Natural killer cell (primary cell): Measurements from ENCODE around the gene CD200. TPM values are rescaled to one million over a fixed set of nuclear protein-coding genes. Genes with fewer than 3 reads are reported as not detected.

ENCODE experiments used
- ATAC-seq, 3 donors: fragments of 150-1000 bp in 2 of 3; fragments of 200-7000 bp in 1 of 3; cut with Tn5 transposase; 1 replicate in 1 of 3; 2 replicates in 2 of 3; pipeline ENCODE4 v1.10.0; 2021; ENCODE audit warnings: mild to moderate bottlenecking in 2 of 3, moderate library complexity in 2 of 3
- DNase-seq, 2 donors: peaks; one replicate each; pipeline versions ENCODE4 v3.0.0 to v3.0.0-alpha.2; 2013 to 2021; ENCODE audit warnings: mixed read lengths in 1 of 2
- H3K27ac ChIP-seq: one replicate; pipeline ENCODE4 v1.5.1; 2013; ENCODE audit warnings: mild to moderate bottlenecking, low read length
- H3K27me3 ChIP-seq: one replicate; pipeline ENCODE4 v1.6.1; 2013; ENCODE audit warnings: low read length; ENCODE audit not compliant: control insufficient read depth, insufficient read depth
- H3K36me3 ChIP-seq: one replicate; pipeline ENCODE4 v1.6.1; 2013; ENCODE audit warnings: low read length; ENCODE audit not compliant: control insufficient read depth, insufficient read depth
- H3K4me1 ChIP-seq: one replicate; pipeline ENCODE4 v1.6.1; 2013; ENCODE audit warnings: low read length; ENCODE audit not compliant: control insufficient read depth, insufficient read depth
- H3K4me3 ChIP-seq: one replicate; pipeline ENCODE4 v1.5.1; 2013; ENCODE audit warnings: low read length
- H3K9me3 ChIP-seq: one replicate; pipeline ENCODE4 v1.6.1; 2013; ENCODE audit warnings: low read length; ENCODE audit not compliant: control insufficient read depth, insufficient read depth
- H3K27ac Mint-ChIP-seq, 2 donors: one replicate each; pipeline ENCODE4 v1.8.0; 2022; ENCODE audit warnings: mild to moderate bottlenecking in 2 of 2, mixed read lengths in 2 of 2, moderate library complexity in 1 of 2
- H3K27me3 Mint-ChIP-seq, 2 donors: one replicate each; pipeline ENCODE4 v1.8.0; 2022; ENCODE audit warnings: low read depth in 2 of 2, mixed read lengths in 2 of 2
- H3K36me3 Mint-ChIP-seq: one replicate; pipeline ENCODE4 v1.8.0; 2022; ENCODE audit warnings: mixed read lengths
- H3K4me1 Mint-ChIP-seq, 2 donors: one replicate each; pipeline ENCODE4 v1.8.0; 2022; ENCODE audit warnings: mixed read lengths in 2 of 2
- H3K4me3 Mint-ChIP-seq: one replicate; pipeline ENCODE4 v1.8.0; 2022; ENCODE audit warnings: mild to moderate bottlenecking, moderate library complexity, mixed read lengths
- H3K9me3 Mint-ChIP-seq, 2 donors: one replicate each; pipeline ENCODE4 v1.8.0; 2022; ENCODE audit warnings: mixed read lengths in 2 of 2
- CTCF ChIP-seq: fragments of 200-600 bp; IDR thresholded peaks from one replicate; pipeline ENCODE4 v1.8.0; 2022; ENCODE audit warnings: antibody characterized with exemption
- WGBS: methylation state at CpG from one replicate; pipeline ENCODE4 v1.1.7; 2013; ENCODE audit warnings: missing lambda C conversion rate; ENCODE audit not compliant: insufficient coverage; 5-methylcytosine and 5-hydroxymethylcytosine counted together
- intact Hi-C: fragments of 100-400 bp; cut with micrococcal nuclease; formaldehyde crosslinking; loops from one replicate; pipeline ENCODE4 v1.14.2; 2022
- total RNA-seq, 4 donors: library from RNA; stranded (reverse); fragments of 120-200 nt in 1 of 4; gene quantifications; one replicate each; pipeline versions ENCODE4 v1.2.3 to v1.2.4, GENCODE V29; 2013 to 2022

The CD200 gene
- total RNA-seq, 3 donors from 2014 or later (not counting 1 experiment from before 2014, with no cell fraction given), result 0.35 TPM; not detected in 2

DNA sequence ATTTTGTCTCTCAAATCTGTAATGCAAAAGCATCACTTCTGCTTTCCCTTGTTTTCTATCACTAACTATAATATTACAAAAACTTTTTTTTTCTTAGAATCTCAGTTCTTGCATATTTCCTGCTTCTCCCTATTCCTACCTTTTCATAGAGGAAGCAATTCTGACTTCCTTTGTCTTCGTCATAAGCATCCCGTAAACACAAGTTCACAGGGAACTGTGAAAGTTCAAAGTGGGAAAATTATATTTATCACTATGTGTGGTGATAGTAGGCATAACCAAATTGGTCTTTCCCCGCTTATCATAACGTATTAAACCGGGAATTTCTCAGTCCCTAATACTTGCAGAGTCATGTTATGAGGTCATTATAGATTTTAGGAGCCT, 22.3 kb downstream of the CD200 start:
- no peaks in the 10 kb centered on the region for H3K36me3 Mint-ChIP-seq
- Histone ChIP-seq H3K27me3 (no peaks in the 10 kb centered on the region), H3K27ac (no peak overlapping the region), H3K9me3 (no peaks in the 10 kb centered on the region), H3K36me3 (no peaks in the 10 kb centered on the region), H3K4me3 (no peak overlapping the region), H3K4me1 (no peaks in the 10 kb centered on the region)
- no peak for TF ChIP-seq CTCF
- no peaks in the 10 kb centered on the region for H3K9me3 Mint-ChIP-seq
- no peaks in the 10 kb centered on the region for H3K27me3 Mint-ChIP-seq
- no CpG with 5 or more reads among the region's 5 CpGs for WGBS
- H3K27ac Mint-ChIP-seq, result no peak overlapping the region
- ATAC-seq (no peak), DNase-seq (no peak)
- peaks cover 8 to 9% of the 10 kb centered on the region in 2 donors for H3K4me1 Mint-ChIP-seq
- no peak overlapping the region for H3K4me3 Mint-ChIP-seq
- intact Hi-C loops, result no loop called here

GRCh38 chr3:112357930-112358780, 25.2 kb downstream of the CD200 start:
- TF ChIP-seq CTCF, result no peak
- ATAC-seq, result peak in 1 of 3 donors; percentile 39
- no peak overlapping the region for H3K4me3 Mint-ChIP-seq
- Histone ChIP-seq H3K9me3 (no peaks in the 10 kb centered on the region), H3K27me3 (no peaks in the 10 kb centered on the region), H3K27ac (no peak overlapping the region), H3K4me1 (no peaks in the 10 kb centered on the region), H3K4me3 (no peak overlapping the region), H3K36me3 (no peaks in the 10 kb centered on the region)
- no peak overlapping the region for H3K27ac Mint-ChIP-seq
- intact Hi-C loops, result no loop called here
- no peaks in the 10 kb centered on the region for H3K36me3 Mint-ChIP-seq
- peak in 1 of 2 donors; percentile 71 for DNase-seq
- WGBS, result 65% methylated on average over 12 of the region's 12 CpGs
- no peaks in the 10 kb centered on the region for H3K9me3 Mint-ChIP-seq
- H3K4me1 Mint-ChIP-seq, result peaks cover 8 to 9% of the 10 kb centered on the region in 2 donors
- no peaks in the 10 kb centered on the region for H3K27me3 Mint-ChIP-seq

- DNase-seq (no peak), ATAC-seq (no peak)
- Histone ChIP-seq H3K4me1 (peaks cover 6% of the 10 kb centered on the region), H3K9me3 (no peaks in the 10 kb centered on the region), H3K4me3 (no peak overlapping the region), H3K36me3 (no peaks in the 10 kb centered on the region), H3K27ac (no peak overlapping the region), H3K27me3 (no peaks in the 10 kb centered on the region)
- WGBS, result 93% methylated on average over 2 of the region's 2 CpGs
- TF ChIP-seq CTCF, result no peak
- no peaks in the 10 kb centered on the region for H3K9me3 Mint-ChIP-seq
- H3K27ac Mint-ChIP-seq, result no peak overlapping the region
- peaks cover 8 to 9% of the 10 kb centered on the region in 2 donors for H3K4me1 Mint-ChIP-seq
- H3K4me3 Mint-ChIP-seq, result no peak overlapping the region
- intact Hi-C loops, result no loop called here
- H3K36me3 Mint-ChIP-seq, result no peaks in the 10 kb centered on the region
- no peaks in the 10 kb centered on the region for H3K27me3 Mint-ChIP-seq
These were observed 27.6 kb downstream of the CD200 start for GRCh38 chr3:112360561-112360960.

- peaks cover 8 to 9% of the 10 kb centered on the region in 2 donors for H3K4me1 Mint-ChIP-seq
- H3K36me3 Mint-ChIP-seq, result no peaks in the 10 kb centered on the region
These were observed 29.3 kb downstream of the CD200 start for GRCh38 chr3:112362221-112362620.

More at GRCh38 chr3:112362221-112362620, 29.3 kb downstream of the CD200 start:
- no peak overlapping the region for H3K27ac ChIP-seq
- intact Hi-C loops, result no loop called here
- peaks cover 6% of the 10 kb centered on the region for H3K4me1 ChIP-seq
- H3K27ac Mint-ChIP-seq, result no peak overlapping the region
- no peak for DNase-seq
- H3K27me3 Mint-ChIP-seq, result no peaks in the 10 kb centered on the region
- no peaks in the 10 kb centered on the region for H3K36me3 ChIP-seq
- no peak overlapping the region for H3K4me3 ChIP-seq
- no peaks in the 10 kb centered on the region for H3K9me3 Mint-ChIP-seq
- ATAC-seq, result no peak
- no peaks in the 10 kb centered on the region for H3K9me3 ChIP-seq
- no peak for TF ChIP-seq CTCF
- WGBS, result 100% methylated on average over 1 of the region's 2 CpGs
- no peak overlapping the region for H3K4me3 Mint-ChIP-seq
- no peaks in the 10 kb centered on the region for H3K27me3 ChIP-seq
